HG02885 (cell line): ENCODE results near the gene TNFRSF19.
"Not testable (repeated sequence)": the region's sequence is repeated elsewhere in the genome, so short reads cannot be mapped to it uniquely, and the experiment has no call there.

Experiments
- ATAC-seq: cut with Tn5 transposase; IDR thresholded peaks from one replicate; pipeline ENCODE4 v1.9.1; 2021; ENCODE audit warnings: mild to moderate bottlenecking; ENCODE audit not compliant: unreplicated experiment, poor library complexity

The TNFRSF19 gene

DNA sequence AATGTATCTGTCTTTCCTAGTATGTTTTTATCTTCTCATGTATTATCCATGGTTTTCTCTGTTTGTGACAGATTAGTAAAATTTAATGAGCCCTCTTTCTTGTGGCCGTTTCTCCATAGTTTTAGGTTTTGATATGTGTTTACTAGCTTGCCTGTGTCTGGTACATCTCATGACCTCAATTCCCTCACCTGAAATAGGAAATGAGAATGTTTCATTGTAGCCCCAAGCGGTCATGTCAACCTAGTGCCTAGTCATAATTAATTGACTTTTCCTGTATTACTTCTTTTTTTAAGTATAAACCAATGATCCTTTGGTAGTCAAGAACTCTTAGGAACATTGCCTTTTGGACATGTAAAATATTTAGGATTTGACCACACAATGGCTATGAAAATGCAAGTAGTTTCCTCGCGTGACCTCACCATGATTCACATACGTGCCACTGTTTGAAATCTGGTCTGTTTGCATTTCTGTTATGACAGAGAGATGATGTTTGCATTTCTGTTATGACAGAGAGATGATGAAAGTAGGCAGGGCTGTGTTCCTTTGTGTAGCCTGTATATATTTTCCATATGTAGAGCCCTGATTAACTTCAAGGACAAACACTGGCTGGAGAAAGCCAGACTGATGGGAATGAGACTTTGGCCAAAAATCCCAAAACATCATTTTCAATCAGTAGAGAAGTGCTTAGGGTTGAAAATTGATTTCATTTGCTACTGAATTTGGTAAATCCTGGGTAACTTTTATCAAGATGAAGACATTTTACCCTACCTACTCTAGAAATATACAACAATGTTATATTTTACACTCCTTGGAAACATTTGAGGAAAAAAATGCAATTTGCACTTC, 104.8 kb downstream of the TNFRSF19 start:
- ATAC-seq = peak; percentile 51

DNA sequence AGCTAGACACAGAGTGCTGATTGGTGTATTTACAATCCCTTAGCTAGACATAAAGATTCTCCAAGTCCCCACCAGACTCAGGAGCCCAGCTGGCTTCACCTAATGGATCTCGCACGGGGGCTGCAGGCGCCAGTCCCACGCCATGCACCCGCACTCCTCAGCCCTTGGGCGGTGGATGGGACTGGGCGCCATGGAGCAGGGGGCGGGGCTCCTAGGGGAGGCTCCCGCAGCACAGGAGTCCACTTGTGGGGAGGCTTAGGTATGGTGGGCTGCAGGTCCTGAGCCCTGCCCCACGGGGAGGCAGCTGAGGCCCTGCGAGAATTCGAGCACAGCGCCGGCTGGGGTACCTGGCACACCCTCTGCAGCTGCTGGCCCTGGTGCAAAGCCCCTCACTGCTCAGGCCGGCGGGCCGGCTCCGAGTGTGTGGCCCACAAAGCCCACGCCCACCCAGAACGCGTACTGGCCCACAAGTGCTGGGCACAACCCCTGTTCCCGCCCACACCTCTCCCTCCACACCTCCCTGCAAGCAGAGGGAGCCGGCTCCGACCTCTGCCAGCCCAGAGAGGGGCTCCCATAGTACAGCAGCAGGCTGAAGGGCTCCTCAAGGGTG, 107.6 kb downstream of the TNFRSF19 start:
- ATAC-seq = not testable (repeated sequence)

DNA sequence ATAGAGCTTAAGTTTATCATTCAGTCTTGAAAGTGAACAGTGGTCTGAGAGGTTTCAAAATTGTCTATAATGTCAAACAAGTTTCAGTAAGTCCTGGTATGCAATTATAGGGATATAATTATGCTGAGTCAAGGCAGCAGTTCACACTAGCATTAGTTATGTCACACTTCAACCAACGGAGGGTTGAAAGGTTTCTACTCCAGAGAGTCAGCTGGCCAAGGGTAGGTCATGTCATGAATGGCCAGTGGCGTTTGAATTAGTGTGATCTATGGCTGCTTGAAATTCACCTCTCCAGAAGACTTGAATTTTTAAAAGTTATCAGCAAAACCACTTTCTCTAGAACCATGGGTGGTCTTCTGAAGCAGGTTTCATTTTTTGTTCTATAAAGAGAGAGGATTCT, 108.6 kb downstream of the TNFRSF19 start:
- ATAC-seq = no peak

DNA sequence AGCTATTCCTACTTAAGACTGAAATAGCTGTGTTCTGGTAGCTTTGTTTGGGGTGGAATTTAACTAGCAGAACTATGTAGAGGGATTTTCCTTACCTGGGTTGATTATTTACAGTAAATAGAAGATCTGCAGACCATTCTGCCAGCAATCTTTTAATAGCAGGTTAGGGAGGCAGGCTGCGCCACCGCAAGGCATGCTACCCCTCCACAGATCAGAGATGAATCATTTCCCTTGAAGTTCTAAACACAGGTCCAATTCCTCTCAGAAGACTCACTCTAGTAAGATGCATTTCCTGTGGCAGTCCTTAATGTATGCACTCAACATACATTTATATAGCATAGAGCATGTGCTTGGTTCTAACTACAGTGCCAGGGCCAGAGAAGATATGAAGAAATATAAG, 109.0 kb downstream of the TNFRSF19 start:
- ATAC-seq = no peak

DNA sequence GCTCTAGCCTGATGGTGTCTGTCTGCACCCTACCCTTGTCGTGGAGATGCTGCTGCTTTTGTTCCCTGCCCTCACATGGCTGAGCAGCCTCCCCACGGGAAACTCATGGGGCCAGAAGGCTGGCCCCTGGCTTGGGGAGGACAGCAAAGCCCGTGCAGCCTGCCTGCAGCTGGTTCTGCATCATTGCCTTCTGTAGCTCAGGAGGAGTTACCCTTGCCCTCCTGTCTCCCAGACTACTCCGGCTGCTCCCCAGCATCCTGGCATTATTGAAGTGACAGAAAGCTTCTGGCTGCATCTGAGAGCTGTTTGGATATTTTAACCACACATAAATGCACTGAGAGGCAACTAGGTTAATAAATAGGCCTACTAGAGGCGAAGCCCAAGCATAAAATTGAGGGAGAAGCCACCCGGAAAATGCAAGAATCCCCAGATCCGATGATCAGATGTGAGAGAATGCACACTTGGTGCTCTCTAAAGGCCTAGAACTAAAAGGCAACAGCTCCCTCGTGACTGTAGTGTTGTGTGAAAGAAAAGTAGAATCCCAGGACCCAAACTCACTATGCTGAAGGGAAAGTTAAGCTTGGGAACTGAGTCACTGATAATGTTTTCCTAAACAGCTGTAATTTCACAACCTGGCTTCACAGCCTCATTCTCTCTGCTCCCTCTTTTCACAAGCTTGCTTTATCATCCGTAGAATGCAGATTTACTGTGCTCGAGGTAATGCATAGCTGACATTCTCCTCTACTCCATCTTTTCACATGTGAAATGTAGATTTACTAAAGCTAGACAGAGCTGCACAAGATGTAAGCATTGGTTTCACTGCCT, 110.8 kb downstream of the TNFRSF19 start:
- ATAC-seq = no peak

DNA sequence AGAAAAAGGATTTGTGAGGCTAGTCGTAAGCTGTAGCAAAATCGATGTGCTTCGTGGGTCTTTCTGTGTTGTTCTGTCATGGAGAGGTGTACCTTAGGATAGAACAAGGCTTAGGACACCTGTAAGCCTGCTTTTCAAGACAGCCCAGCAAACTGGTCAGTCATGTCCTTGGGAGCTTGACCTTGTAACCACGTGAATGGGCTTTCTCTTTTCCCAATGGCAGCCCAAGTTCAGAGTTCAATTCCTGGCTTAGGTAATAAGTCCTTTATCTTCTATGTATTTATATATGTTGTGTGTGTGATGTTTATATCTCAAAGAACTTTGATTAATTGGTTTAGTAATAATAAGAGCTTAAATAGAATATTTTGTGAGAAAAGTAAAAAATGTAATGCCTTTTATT, 112.9 kb downstream of the TNFRSF19 start:
- no peak for ATAC-seq

DNA sequence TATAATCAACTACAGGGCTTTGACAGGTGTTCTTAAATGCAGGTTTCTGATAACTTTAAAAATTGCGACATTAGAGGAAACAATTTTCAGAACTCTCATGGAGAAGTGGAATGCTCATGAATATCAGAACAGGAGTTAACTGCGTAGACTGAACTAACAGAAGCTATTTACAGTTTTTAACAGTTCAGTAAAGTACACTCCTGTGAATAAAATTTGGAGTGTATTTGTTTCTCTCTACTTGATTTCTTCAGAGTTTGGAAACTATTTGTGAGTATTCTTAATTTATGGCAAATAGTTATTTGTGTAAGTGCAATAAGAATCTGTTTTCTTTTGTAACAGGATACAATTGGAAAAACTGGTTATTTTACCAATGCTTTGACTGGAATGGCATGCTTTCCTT, 114.4 kb downstream of the TNFRSF19 start:
- ATAC-seq = no peak

DNA sequence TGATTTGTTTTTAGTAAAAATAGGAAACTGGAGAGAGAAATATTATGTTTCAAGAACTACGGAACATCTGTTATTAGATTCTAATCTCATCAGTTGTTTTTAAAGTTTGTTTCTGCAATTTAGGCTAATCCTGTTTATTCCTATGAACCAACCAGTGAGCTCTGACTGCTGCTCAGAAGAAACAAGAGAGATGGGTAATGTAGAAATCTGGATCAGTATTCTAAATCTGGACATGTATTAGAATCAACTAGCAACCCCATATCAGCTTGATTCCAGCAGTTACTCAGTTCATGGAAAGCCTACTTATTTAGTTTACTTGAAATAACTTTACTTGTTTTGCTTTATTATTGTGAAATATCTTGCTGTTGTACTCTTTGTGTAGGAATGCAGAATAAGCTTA, 115.2 kb downstream of the TNFRSF19 start:
- no peak for ATAC-seq

DNA sequence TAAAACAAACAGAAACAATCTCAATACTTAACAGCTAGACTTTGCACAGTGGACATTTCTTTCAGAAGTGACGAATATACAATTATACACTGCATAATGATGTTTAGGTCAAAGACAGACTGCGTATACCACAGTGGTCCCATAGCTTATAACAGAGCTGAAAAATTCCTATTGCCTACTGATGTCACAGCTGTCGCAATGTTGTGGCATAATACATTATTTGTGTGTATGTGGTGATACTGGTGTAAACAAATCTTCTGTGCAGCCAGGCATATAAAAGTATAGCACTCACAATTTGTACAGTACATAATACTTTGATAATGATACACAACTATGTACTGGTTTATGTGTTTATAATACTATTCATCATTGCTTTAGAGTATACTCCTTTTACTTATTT, 116.7 kb downstream of the TNFRSF19 start:
- no peak for ATAC-seq

DNA sequence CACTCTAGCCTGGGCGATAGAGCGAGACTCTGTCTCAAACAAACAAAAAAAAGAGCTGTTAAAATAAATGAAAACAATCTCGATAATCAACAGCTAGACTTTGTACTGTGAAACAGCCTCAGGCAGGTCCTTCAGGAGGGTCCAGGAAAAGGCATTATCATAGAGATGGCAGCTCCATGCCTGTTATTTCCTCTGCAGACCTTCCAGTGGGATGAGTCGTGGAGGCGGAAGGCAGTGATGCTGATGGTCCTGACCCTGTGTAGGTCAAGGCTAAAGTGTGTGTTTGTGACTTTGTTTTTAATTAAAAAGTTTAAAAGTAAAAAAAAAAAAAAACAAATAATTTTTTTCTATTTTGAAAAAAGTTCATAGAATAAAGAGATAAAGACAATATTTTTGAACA, 117.4 kb downstream of the TNFRSF19 start:
- no peak for ATAC-seq

DNA sequence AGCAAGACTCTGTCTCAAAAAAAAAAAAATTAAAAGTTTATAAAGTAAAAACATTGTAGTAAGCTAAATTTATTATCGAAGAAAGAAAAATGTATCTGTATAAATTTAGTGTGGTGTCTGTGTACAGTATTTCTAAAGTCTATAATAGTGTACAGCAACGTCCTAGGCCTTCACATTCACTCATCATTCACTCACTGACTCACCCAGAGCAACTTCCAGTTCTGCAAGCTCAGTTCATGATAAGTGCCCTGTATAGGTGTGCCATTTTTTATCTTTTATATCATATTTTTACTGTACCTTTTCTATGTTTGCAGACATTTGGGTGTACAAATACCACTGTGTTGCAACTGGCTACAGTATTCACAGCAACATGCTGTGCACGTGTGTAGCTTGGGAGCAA, 118.1 kb downstream of the TNFRSF19 start:
- ATAC-seq = no peak

DNA sequence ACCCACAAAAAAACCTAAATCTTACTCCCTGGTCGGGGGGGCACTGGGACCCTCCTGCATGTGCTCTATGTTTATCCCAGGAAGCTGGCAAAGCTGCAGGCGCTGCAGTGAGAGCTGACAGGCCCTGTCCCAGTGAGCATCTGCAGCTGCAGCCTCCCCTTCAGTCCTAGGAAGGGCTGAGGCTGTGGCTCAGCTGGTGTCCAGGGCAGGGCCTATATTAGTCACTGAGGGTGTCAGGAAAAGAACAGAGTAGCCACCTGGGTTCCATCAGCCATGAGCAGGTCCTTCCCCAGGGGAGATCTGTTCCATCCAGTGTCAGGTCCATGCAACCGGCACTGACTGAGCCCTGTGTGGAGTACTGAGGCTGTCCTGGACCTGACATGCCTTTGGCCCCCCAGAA, 120.5 kb downstream of the TNFRSF19 start:
- ATAC-seq = no peak

DNA sequence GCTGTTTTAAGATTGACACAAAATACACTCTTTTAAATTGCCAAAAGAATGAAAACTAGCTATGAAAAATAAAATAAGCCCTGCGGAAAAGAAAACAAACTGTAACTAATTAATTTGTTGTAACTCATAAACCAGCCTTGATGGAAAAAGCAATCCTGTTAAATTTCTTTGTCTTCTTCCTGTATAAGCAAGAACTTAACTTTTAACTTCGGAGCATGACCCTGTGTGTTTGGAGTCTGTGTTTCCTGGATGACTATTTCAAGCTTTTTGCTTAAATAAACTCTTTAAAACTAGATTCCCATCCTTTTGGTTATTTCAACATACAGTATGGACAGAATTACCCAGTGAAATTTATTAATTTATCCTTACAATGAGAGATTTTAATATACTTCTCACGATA, 122.6 kb downstream of the TNFRSF19 start:
- no peak for ATAC-seq

DNA sequence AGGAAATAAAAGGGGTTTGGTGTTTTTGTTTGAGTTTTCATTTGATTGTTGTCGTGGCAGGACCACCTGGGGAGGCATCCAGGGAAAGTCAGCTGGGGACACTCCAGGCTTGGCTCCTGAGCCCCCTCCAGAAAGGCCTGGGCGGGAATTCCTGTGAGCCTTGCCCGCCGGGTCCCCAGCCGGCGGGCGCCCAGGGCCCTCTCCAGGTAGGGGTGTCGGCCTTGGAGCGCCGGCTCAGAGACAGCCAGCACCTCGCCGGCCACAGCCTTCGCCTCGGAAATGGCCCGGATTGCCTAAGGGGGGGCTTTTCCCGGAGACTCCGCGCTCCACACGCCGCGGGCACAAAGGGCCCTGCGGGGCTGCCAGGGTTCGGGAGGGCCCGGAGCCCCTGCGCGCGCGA, 125.0 kb downstream of the TNFRSF19 start:
- no peak for ATAC-seq

DNA sequence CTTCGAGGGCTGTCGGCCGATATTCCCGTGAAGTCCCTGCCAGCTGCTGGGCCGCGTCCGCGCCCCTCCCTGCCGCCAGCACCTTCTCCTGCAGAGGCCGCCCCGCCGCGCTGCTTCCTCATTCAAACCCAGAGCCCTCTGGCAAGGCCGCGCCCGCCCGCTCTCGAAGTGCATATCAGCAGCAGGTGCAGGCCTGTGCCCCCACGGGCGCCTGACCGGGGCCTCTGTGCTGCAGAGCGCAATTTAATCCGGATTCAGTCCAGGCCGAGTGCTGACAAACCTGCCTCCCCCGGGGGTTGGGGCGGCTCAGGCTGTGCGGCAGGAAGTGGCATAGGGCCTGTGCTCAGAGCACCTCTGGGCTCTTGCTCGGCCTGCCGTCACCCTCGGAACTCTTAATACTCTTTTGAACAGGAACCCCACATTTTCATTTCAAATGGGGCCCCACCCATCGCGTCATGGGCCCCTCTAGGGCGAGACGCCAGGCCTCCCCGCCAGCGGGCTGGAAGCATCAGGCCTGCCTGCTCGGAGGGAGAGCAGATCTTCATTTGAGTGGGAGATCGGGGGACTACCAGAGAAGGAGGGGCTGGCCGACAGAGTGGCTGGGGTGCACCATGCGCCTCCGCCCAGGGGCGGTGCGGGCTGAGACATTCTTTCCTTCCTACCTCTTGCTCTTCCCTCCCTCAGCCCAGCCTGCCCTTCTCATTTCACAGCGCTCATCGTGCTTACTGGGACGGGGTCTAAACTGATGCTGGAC, 125.7 kb downstream of the TNFRSF19 start:
- ATAC-seq = peak; percentile 75

DNA sequence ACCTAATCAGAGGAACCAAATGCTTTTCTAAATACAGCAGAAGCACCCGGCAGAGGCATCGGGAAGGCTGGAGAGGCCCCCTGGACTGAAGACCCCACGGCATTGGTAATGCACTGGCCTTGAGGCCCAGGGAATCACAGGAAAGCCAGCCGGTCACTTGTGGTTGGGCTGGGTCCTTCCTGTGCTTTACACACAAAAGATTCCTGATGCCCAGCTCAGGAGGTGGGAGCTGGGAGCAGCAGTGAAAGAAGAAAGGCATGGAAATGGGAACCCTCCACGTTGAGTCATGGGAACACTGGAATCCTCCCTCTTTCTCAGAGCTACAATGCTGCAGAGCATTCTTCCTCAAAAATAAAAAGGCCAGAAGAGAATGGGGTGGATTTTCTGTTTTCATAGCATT, 126.4 kb downstream of the TNFRSF19 start:
- ATAC-seq = no peak

DNA sequence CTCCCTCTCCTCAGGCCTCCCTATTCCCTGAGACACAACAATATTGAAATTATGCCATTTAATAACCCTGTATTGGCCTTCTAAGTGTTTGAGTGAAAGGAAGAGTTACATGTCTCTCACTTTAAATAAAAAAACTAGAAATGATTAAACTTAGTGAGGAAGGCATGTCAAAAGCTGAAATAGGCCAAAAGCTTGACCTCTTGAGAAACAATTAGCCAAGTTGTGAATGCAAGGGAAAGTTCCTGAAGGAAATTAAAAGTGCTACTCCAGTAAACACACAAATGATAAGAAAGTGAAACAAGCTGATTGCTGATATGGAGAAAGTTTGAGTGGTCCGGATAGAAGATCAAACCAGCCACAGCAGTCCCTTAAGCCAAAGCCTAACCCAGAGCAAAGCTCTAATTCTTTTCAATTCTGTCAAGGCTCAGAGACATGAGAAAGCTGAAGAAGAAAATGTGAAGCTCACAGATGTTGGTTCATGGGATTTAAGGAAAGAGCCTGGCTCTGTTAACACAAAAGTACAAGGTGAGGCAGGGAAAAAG, 127.6 kb downstream of the TNFRSF19 start:
- ATAC-seq = no peak

DNA sequence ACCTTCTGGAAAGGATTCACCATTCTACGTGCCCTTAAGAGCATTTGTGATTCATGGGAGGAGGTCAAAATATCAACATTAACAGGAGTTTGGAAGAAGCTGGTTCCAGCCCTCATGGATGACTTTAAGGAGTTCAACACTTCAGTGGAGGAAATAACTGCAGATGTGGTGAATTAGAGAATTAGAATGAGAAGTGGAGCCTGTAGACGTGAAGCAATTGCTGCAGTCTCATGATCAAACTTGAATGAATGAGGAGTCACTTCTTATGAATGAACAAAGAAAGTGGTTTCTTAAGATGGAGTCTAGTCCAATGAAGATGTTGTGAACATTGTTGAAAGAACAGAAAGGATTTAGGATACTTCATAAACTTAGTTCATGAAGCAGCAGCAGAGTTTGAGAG, 129.1 kb downstream of the TNFRSF19 start:
- no peak for ATAC-seq

DNA sequence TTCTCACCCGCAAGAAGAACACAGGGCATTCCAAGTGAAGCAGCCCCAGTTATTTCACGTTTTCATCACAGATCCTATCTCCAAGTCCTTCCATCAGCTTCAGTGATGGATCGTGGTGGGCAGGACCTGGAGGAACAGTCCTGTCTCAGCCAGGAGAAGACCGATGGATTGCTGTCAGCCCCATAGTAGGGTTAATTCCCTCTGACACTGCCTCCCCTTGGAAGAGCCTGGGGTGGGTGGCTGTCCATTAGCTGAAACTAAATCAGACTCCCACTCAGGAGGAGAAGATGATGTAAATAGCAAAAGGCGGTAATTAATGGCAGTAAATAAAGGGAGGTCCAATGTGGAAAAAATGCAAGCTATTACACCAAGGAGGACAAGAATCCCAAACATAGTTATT, 131.0 kb downstream of the TNFRSF19 start:
- no peak for ATAC-seq

DNA sequence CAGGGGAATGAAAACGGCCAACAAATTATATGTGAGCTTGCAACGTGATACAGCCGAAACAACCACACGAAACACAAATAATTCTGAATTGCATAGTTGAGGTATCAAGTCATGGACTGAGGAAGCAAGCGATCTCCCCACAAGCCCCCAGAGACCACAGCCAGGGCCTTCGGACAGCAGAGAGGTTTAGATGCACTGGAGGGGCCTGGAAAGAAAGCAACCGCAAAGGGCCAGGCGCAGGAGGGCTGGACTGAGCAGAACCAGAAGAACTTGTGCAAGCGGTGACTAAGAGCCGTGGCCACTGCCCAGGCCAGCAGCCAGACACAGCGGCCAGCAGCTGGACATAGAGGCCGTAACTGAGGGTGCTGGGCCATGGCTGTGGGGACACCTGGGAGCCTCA, 131.4 kb downstream of the TNFRSF19 start:
- no peak for ATAC-seq
